ENCODE measurements around the gene MACROD1. TPM values are rescaled to one million over a fixed set of nuclear protein-coding genes. Genes with fewer than 3 reads are reported as not detected.

The MACROD1 gene
- total RNA-seq, 1 experiment from 2014 or later: 36.9 TPM

- CTCF ChIA-PET: interaction anchor here (0.6 to 2.6 kb wide), 7 partner anchors 27 to 206 kb away, joined by 3 to 13 read pairs (median 4); no protein-coding TSS in a partner anchor
- Mint-ChIP-seq H3K27me3 (ENCODE audit: low read depth) (peaks cover 83% of the 10 kb centered on the region), H3K27ac (no peak overlapping the region)
Measured at GRCh38 chr11:64067230-64067993, 98.5 kb downstream of the MACROD1 start.

More at GRCh38 chr11:64067230-64067993, 98.5 kb downstream of the MACROD1 start:
- POLR2A ChIA-PET: no interaction called here
- Mint-ChIP-seq H3K36me3 (no peaks in the 10 kb centered on the region), H3K4me3 (no peak overlapping the region), H3K4me1 (peaks cover 12% of the 10 kb centered on the region; the same call in 1 of the 2 replicates), H3K9me3 (no peaks in the 10 kb centered on the region)
- DNase-seq (ENCODE audit: low spot score) (no peak), ATAC-seq (peak; percentile 16; the same call in 1 of the 2 replicates)
- TF ChIP-seq JUN (CRISPR knock-in tag; IDR thresholded peaks at IDR 0.05): no peak
- no peak for TF ChIP-seq MXD4 (CRISPR knock-in tag; IDR thresholded peaks at IDR 0.05; ENCODE audit: borderline replicate concordance)
- no peak for TF ChIP-seq USF1 (CRISPR knock-in tag; IDR thresholded peaks at IDR 0.05)
- TF ChIP-seq HMGXB4 (CRISPR knock-in tag; IDR thresholded peaks at IDR 0.05): no peak
- no peak for TF ChIP-seq ATF2 (CRISPR knock-in tag; IDR thresholded peaks at IDR 0.05; ENCODE audit: borderline replicate concordance, low read depth)
- TF ChIP-seq PRRX2 (CRISPR knock-in tag; IDR thresholded peaks at IDR 0.05): no peak
- no peak for TF ChIP-seq GRHL2 (CRISPR knock-in tag; IDR thresholded peaks at IDR 0.05; ENCODE audit: insufficient replicate concordance, severe bottlenecking)
- TF ChIP-seq PREB (CRISPR knock-in tag; IDR thresholded peaks at IDR 0.05; ENCODE audit: borderline replicate concordance): no peak
- no peak for TF ChIP-seq OVOL2 (CRISPR knock-in tag; IDR thresholded peaks at IDR 0.05; ENCODE audit: borderline replicate concordance)
- no peak for TF ChIP-seq ATF3 (CRISPR knock-in tag; conservative IDR thresholded peaks at IDR 0.05)
- TF ChIP-seq IRF2 (CRISPR knock-in tag; IDR thresholded peaks at IDR 0.05; ENCODE audit: borderline replicate concordance, low read depth): no peak
- TF ChIP-seq ZNF671 (CRISPR knock-in tag; IDR thresholded peaks at IDR 0.05): no peak
- no peak for TF ChIP-seq AFF4 (CRISPR knock-in tag; IDR thresholded peaks at IDR 0.05; ENCODE audit: borderline replicate concordance)
- no peak for TF ChIP-seq ZNF138 (CRISPR knock-in tag; conservative IDR thresholded peaks at IDR 0.05)
- no peak for TF ChIP-seq CREM (CRISPR knock-in tag; IDR thresholded peaks at IDR 0.05)
- TF ChIP-seq ZBTB43 (CRISPR knock-in tag; IDR thresholded peaks at IDR 0.05): no peak
- TF ChIP-seq ZNF416 (CRISPR knock-in tag; IDR thresholded peaks at IDR 0.05): no peak
- TF ChIP-seq NR2C2 (CRISPR knock-in tag; IDR thresholded peaks at IDR 0.05): no peak
- no peak for TF ChIP-seq HMGA2 (CRISPR knock-in tag; IDR thresholded peaks at IDR 0.05)

Measured in WTC11 (cell line).